D721Med (cell line): ENCODE results near the gene STK32A.

Source experiments
- DNase-seq: peaks from one replicate; pipeline ENCODE4 v3.0.0; 2011; ENCODE audit warnings: low spot score; ENCODE audit not compliant: insufficient read length
- FAIRE-seq: peaks from 2 replicates; lab custom pipeline; 2011; peaks lifted over from hg19 to GRCh38; lab: Jason Lieb, UNC
- TF ChIP-seq, protein P1 (sequence below): IDR thresholded peaks from 2 replicates; pipeline ENCODE4 v1.5.1; 2012; ENCODE audit warnings: mild to moderate bottlenecking, control low read depth; ENCODE audit not compliant: insufficient read depth; ENCODE audit errors: missing control alignments

The STK32A gene

GRCh38 chr5:147259837-147260236 is 25.0 kb downstream of the STK32A start:
- no peak for FAIRE-seq
- TF ChIP-seq, protein P1, sequence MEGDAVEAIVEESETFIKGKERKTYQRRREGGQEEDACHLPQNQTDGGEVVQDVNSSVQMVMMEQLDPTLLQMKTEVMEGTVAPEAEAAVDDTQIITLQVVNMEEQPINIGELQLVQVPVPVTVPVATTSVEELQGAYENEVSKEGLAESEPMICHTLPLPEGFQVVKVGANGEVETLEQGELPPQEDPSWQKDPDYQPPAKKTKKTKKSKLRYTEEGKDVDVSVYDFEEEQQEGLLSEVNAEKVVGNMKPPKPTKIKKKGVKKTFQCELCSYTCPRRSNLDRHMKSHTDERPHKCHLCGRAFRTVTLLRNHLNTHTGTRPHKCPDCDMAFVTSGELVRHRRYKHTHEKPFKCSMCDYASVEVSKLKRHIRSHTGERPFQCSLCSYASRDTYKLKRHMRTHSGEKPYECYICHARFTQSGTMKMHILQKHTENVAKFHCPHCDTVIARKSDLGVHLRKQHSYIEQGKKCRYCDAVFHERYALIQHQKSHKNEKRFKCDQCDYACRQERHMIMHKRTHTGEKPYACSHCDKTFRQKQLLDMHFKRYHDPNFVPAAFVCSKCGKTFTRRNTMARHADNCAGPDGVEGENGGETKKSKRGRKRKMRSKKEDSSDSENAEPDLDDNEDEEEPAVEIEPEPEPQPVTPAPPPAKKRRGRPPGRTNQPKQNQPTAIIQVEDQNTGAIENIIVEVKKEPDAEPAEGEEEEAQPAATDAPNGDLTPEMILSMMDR: no peak
- DNase-seq: no peak

GRCh38 chr5:147267082-147267832 is 32.4 kb downstream of the STK32A start:
- no peak for DNase-seq
- TF ChIP-seq, protein P1: no peak
- FAIRE-seq: no peak

DNA sequence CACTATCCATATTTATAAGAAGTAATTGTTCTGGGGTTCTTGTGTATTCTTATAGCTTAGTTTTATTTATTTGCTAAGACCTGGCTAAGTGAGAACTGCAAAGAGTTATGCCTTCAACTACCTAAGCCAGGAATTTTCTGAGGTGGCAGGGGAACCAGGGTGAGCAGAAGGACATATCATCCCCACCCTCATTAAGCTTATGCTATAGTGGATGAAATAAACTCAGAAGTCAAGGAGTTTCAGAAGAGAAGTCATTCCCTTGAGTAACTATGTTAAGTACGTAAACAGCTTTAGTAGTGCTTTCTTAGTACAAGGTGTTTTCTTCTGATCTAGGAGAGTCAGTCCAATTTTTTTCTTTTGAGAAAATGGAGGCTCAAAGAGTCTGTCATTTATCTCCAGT is 41.7 kb downstream of the STK32A start:
- FAIRE-seq: no peak
- TF ChIP-seq, protein P1: no peak
- no peak for DNase-seq

- TF ChIP-seq, protein P1: no peak
- DNase-seq: no peak
- FAIRE-seq: no peak
Observed at GRCh38 chr5:147286296-147286695, 51.5 kb downstream of the STK32A start.

- TF ChIP-seq, protein P1: no peak
- FAIRE-seq: no peak
Observed at GRCh38 chr5:147287110-147287509, 52.3 kb downstream of the STK32A start.

GRCh38 chr5:147290261-147290660 is 55.4 kb downstream of the STK32A start:
- FAIRE-seq (no peak), DNase-seq (no peak)
- TF ChIP-seq, protein P1: no peak

More at GRCh38 chr5:147287110-147287509, 52.3 kb downstream of the STK32A start:
- no peak for DNase-seq

DNA sequence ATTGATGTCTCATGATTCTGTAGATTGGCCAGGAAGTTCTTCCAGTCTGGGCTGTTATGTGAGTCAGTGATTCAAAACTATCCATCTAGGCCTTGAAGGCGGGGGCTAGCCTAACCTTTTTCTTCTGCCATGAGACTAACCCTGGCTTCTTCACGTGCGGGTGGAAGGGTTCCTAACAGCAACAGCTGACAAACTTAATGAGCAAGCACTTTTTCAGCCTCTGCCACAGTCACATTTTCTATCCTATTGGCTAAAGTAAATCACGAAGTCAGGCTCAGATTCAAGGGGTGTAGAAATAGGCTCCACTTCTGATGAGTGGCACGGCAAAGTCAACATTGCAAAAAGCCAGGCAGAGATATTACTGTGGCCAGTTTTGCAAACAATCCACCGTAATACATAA is 68.4 kb downstream of the STK32A start:
- TF ChIP-seq, protein P1: no peak
- DNase-seq: no peak
- no peak for FAIRE-seq
